Panc1 (cell line): Measurements from ENCODE around the gene CXCL11.

Source experiments
- CTCF ChIP-seq: fragments of 450-650 bp; IDR thresholded peaks from 2 replicates; pipeline ENCODE4 v1.5.1; 2017; ENCODE audit warnings: mild to moderate bottlenecking
- POLR2AphosphoS5 ChIP-seq: IDR thresholded peaks from 2 replicates; pipeline ENCODE4 v1.6.1; 2012; ENCODE audit warnings: mild to moderate bottlenecking, low read depth, low read length, moderate library complexity

GRCh38 chr4:76024065-76024464 lies 11.8 kb downstream of the CXCL11 start:
- TF ChIP-seq CTCF: no peak
- TF ChIP-seq POLR2AphosphoS5: no peak
